Central memory CD4-positive, alpha-beta T cell (primary cell): ENCODE measurements around the gene ZNF723.
"Not testable (repeated sequence)": the region's sequence is repeated elsewhere in the genome, so short reads cannot be mapped to it uniquely, and the experiment has no call there.

ENCODE experiments used
- DNase-seq: peaks from one replicate; pipeline ENCODE4 v3.0.0; 2022
- total RNA-seq, 3 experiments: gene quantifications; one replicate each; lab custom pipeline; 2026; lab: John Stamatoyannopoulos, UW

Gene ZNF723
- total RNA-seq: 0 reads per million in 3 experiments

DNA sequence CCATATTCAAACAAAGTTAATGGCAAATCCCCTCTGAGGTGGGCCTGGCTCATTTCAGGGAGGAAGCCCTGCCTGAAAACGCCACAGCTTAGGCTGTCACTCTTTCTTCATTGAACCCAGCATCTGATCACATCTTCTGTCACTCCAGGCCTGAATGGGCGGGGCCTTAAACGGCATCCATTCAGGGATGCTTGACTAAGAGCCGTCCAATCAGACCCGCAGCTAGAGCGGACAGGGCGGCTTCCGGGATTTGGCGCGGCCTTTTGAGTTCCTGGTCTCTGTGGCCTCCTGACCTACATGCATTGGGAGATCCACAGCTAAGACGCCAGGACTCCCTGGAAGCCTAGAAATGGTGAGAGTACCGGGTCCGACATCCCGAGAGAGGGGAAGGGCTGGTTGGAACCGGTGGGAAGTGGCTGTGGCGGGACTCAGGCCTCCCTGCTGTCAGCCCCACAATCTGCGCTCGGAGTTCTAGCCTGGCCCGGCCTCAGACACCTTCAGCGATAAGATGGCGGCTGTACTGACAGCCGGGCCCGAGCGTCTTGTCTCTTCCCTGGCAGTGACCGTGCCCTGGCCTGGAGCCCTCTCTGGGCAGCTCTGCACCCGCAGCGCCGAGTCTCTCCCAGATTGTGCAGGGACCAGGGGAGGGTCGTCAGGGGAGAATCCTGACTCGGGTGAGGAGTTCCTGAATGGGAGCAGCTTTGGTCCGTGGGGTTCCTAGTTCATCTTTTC lies at the start of gene ZNF723:
TSS of gene ZNF723 (plus strand) at position 261 of the 732 bp plus-strand sequence. CDS start at position 350, 89 bp downstream.
- no peak for DNase-seq

DNA sequence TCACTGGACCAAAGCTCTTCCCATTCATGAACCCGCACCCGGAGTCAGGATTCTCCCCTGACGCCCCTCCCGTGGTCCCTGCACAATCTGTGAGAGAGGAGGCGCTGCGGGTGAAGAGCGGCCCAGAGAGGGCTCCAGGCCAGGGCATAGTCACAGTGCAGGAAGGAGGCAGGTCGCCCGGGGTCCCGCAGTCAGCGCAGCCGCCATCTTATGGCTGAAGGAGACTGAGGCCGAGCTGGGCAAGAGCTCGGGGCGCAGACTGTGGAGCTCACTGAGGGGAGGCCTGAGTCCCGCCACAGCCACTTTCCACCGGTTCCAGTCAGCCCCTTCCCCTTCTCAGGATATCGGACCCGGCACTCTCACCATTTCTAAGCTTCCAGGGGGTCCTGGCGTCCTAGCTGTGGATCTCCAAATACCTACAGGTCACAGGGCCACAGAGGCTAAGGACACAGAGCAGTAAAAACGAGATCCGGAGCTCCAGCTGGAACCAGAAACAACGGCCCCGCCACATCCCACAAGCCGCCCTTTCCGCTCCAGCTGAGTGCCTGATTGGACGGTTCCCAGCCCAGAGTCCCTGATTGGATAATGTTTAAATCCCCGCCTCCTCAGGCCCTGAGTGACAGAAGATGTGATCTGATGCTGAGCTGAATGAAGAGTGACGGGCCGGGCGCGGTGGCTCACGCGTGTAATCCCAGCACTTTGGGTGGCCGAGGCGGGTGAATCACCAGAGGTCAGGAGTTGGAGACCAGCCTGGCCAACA lies 48.3 kb upstream of the ZNF723 start, which contains the start of gene ZNF99:
TSS of gene ZNF99 (minus strand) at position 501 of the 760 bp plus-strand sequence. CDS start at position 366, 135 bp downstream.
- no peak for DNase-seq

- not testable (repeated sequence) for DNase-seq
These were observed 39.2 kb upstream of the ZNF723 start for GRCh38 chr19:22792863-22793262.

- no peak for DNase-seq
These were observed 35.1 kb upstream of the ZNF723 start for GRCh38 chr19:22797040-22797439.

DNA sequence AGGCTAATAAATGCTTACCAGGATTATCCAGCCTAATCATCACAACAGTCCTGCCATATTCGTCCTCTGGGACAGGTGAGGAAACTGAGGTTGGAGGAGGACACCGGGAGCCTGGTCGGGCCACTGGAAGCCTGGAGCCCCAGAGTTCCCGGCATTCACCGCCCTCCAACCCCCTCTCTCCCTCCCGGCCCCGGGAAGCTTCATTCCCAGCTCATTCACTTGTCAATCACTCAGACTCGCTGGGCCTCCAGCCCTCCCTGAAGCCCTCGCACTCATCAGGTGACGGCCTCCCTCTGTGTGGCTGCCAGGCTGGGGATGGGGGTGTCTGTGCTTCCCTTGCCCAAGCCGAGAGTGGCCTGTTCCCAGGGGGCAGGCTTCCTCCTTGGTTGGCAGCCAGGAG lies 25.7 kb upstream of the ZNF723 start:
- no peak for DNase-seq

- no peak for DNase-seq
These were observed 24.8 kb upstream of the ZNF723 start for GRCh38 chr19:22807061-22807835.

DNA sequence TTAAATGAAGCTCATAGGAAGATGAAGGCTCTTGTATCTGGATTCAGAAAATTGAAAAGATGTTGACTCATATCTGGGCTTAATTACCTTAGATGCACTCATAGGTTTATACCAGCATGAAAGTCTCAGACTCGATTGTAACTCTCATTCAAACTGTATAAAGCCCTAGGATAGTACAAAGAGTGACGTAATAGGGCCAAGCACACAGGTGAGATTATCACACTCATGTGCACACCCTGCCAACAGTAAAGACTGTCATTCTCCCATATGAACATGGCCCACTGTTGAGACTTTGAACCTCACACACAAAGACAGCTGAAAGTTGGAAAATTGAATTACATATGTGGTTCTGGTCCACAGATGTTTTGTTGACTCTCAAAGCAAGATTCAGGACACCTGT lies 18.0 kb upstream of the ZNF723 start:
- no peak for DNase-seq

GRCh38 chr19:22831211-22831610 lies 880 bp upstream of the ZNF723 start:
- DNase-seq: no peak

GRCh38 chr19:22857713-22858320 lies 25.7 kb downstream of the ZNF723 start:
- DNase-seq: not testable (repeated sequence)

- DNase-seq: no peak
These were observed 50.7 kb downstream of the ZNF723 start for GRCh38 chr19:22882797-22883196.

DNA sequence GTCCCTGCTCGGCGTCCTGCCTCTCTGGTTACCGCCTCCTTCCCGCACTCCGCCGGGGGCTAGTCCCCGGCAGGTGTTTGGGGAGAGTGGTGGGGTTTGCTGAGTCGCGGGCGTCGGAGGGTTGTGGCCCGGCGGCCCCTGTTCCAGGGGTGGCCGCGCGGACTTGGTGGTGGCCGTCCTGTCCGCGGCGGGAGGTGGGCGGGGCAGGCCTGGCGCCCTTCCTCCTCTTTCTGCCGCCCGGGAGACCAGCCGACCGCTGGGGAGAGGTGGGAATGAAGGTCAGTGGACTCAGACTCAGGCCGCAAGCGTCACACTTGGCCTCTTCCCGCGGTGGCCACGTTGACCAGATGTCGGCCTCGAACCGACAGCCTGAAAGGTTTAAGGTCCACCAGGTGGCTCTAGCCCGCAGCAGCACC lies 61.8 kb downstream of the ZNF723 start:
- DNase-seq: no peak

- DNase-seq: no peak
These were observed 69.5 kb downstream of the ZNF723 start for GRCh38 chr19:22901431-22902130.
